Glomerular visceral epithelial cell (primary cell): Measurements from ENCODE around the gene SYP.
A peak's percentile ranks its signal among the peaks of the same experiment; 100 is the strongest.

Source experiments
- DNase-seq: peaks from one replicate; pipeline ENCODE4 v3.0.0-alpha.2; 2016; ENCODE audit errors: extremely low spot score

SYP gene

GRCh38 chrX:49220100-49220499 lies 20.1 kb upstream of the SYP start:
- no peak for DNase-seq

GRCh38 chrX:49214996-49215526 lies 15.1 kb upstream of the SYP start:
- DNase-seq: no peak

GRCh38 chrX:49214416-49214815 lies 14.4 kb upstream of the SYP start:
- DNase-seq: no peak

- no peak for DNase-seq
Measured at GRCh38 chrX:49212861-49213260, 12.9 kb upstream of the SYP start.

- no peak for DNase-seq
Measured at GRCh38 chrX:49212209-49212608, 12.2 kb upstream of the SYP start.

GRCh38 chrX:49211074-49211473 lies 11.1 kb upstream of the SYP start:
- DNase-seq: no peak

GRCh38 chrX:49210406-49210805 lies 10.4 kb upstream of the SYP start:
- DNase-seq: no peak

- no peak for DNase-seq
Measured at GRCh38 chrX:49209434-49210251, 9.7 kb upstream of the SYP start.

- no peak for DNase-seq
Measured at GRCh38 chrX:49208399-49208798, 8.4 kb upstream of the SYP start.

GRCh38 chrX:49206543-49206942 lies 6.5 kb upstream of the SYP start:
- no peak for DNase-seq

GRCh38 chrX:49205443-49205842 lies 5.5 kb upstream of the SYP start:
- DNase-seq: no peak

- no peak for DNase-seq
Measured at GRCh38 chrX:49204709-49205108, 4.7 kb upstream of the SYP start.

GRCh38 chrX:49204017-49204416 lies 4.0 kb upstream of the SYP start:
- no peak for DNase-seq

- DNase-seq: no peak
Measured at GRCh38 chrX:49203536-49203935, 3.5 kb upstream of the SYP start.

GRCh38 chrX:49202022-49202421 lies 2.0 kb upstream of the SYP start:
- no peak for DNase-seq

GRCh38 chrX:49199315-49199595 lies 738 bp downstream of the SYP start:
- no peak for DNase-seq

- no peak for DNase-seq
Measured at GRCh38 chrX:49198540-49199314, 1.3 kb downstream of the SYP start.

GRCh38 chrX:49197543-49198087 lies 2.4 kb downstream of the SYP start:
- DNase-seq: no peak

- no peak for DNase-seq
Measured at GRCh38 chrX:49193542-49193964, 6.4 kb downstream of the SYP start.

- no peak for DNase-seq
Measured at GRCh38 chrX:49192722-49193328, 7.2 kb downstream of the SYP start.

GRCh38 chrX:49191574-49192011 lies 8.4 kb downstream of the SYP start:
- no peak for DNase-seq

GRCh38 chrX:49190821-49191573 lies 9.0 kb downstream of the SYP start:
- DNase-seq: peak; percentile 99
